ENCODE results near the gene NAALADL2.

The NAALADL2 gene

GRCh38 chr3:175325440-175325839 lies 466.3 kb downstream of the NAALADL2 start:
- H3K27ac Mint-ChIP-seq: no peak overlapping the region
- H3K36me3 Mint-ChIP-seq (ENCODE audit: low read depth): peaks cover 10% of the 10 kb centered on the region
- no peak overlapping the region for H3K4me3 Mint-ChIP-seq
- no peaks in the 10 kb centered on the region for H3K27me3 Mint-ChIP-seq (ENCODE audit: low read depth)
- TF ChIP-seq CTCF (IDR thresholded peaks at IDR 0.05; ENCODE audit: unreplicated experiment in 3 of 3): no peak
- no peaks in the 10 kb centered on the region for H3K4me1 Mint-ChIP-seq
- H3K9me3 Mint-ChIP-seq: peaks cover 2% of the 10 kb centered on the region

- Mint-ChIP-seq H3K4me3 (no peak overlapping the region), H3K9me3 (peaks cover 6% of the 10 kb centered on the region), H3K36me3 (ENCODE audit: low read depth) (peaks cover 10% of the 10 kb centered on the region), H3K27me3 (ENCODE audit: low read depth) (no peaks in the 10 kb centered on the region), H3K4me1 (no peaks in the 10 kb centered on the region), H3K27ac (peak overlapping the region in 1 of 3 experiments; percentile 8)
- no peak for TF ChIP-seq CTCF (IDR thresholded peaks at IDR 0.05; ENCODE audit: unreplicated experiment in 3 of 3)
Measured at GRCh38 chr3:175326041-175326440, 466.9 kb downstream of the NAALADL2 start.

- H3K4me1 Mint-ChIP-seq: no peaks in the 10 kb centered on the region
- peaks cover 10% of the 10 kb centered on the region for H3K36me3 Mint-ChIP-seq (ENCODE audit: low read depth)
- TF ChIP-seq CTCF (IDR thresholded peaks at IDR 0.05; ENCODE audit: unreplicated experiment in 3 of 3): no peak
- no peak overlapping the region for H3K27ac Mint-ChIP-seq
- H3K4me3 Mint-ChIP-seq: no peak overlapping the region
- H3K27me3 Mint-ChIP-seq (ENCODE audit: low read depth): no peaks in the 10 kb centered on the region
- peaks cover 11% of the 10 kb centered on the region for H3K9me3 Mint-ChIP-seq
Measured at GRCh38 chr3:175329373-175329772, 470.2 kb downstream of the NAALADL2 start.

- Mint-ChIP-seq H3K4me3 (no peak overlapping the region), H3K27ac (no peak overlapping the region), H3K9me3 (peaks cover 11% of the 10 kb centered on the region), H3K36me3 (ENCODE audit: low read depth) (no peaks in the 10 kb centered on the region), H3K4me1 (no peaks in the 10 kb centered on the region), H3K27me3 (ENCODE audit: low read depth) (no peaks in the 10 kb centered on the region)
- no peak for TF ChIP-seq CTCF (IDR thresholded peaks at IDR 0.05; ENCODE audit: unreplicated experiment in 3 of 3)
Measured at GRCh38 chr3:175335229-175335628, 476.1 kb downstream of the NAALADL2 start.

- Mint-ChIP-seq H3K9me3 (no peaks in the 10 kb centered on the region), H3K4me3 (no peak overlapping the region), H3K27me3 (ENCODE audit: low read depth) (no peaks in the 10 kb centered on the region)
Measured at GRCh38 chr3:175336406-175337133, 477.4 kb downstream of the NAALADL2 start.

More at GRCh38 chr3:175336406-175337133, 477.4 kb downstream of the NAALADL2 start:
- Mint-ChIP-seq H3K27ac (no peak overlapping the region), H3K4me1 (no peaks in the 10 kb centered on the region), H3K36me3 (ENCODE audit: low read depth) (no peaks in the 10 kb centered on the region)
- no peak for TF ChIP-seq CTCF (IDR thresholded peaks at IDR 0.05; ENCODE audit: unreplicated experiment in 3 of 3)
